Heart left ventricle (tissue), 13 donors: Measurements from ENCODE around the gene CHMP2A.
"Not testable (repeated sequence)": the region's sequence is repeated elsewhere in the genome, so short reads cannot be mapped to it uniquely, and the experiment has no call there.

Source experiments
- CTCF ChIP-seq, 12 donors: fragments of 200-600 bp; sonication (generic) in 4 of 12; IDR thresholded peaks; one replicate each; pipeline versions ENCODE4 v1.5.0 to v1.8.0; 2018 to 2022; ENCODE audit warnings: antibody characterized with exemption in 12 of 12, mild to moderate bottlenecking in 5 of 12
- POLR2A ChIP-seq, 2 donors: fragments of 450-650 bp; IDR thresholded peaks; one replicate each; pipeline ENCODE4 v1.6.1; 2017; ENCODE audit warnings: antibody characterized with exemption in 2 of 2, mild to moderate bottlenecking in 2 of 2, moderate library complexity in 2 of 2
- donor health status: ischemic (EF 13 %, LVEDD 7.1; RV severe dilation, severe dysfunction).
- donor health status: DM: no; HTN: yes; CAD: no.
- donor health status: DM: no; HTN: no; CAD: no.
- donor health status: ischemic (EF 25% LVEDD 6.9; RV normal size, moderate dysfunction).
- donor health status: ischemic (EF 25% LVEDD 5.7; RV mildly dilated, moderate dysfunction).
- donor health status: ischemic (EF 35%, LVEDD 5.7; RV mildly dilated, moderate dysfunction).
- donor health status: nonischemic (EF 11% LVEDD 7.7; RV severe dilation, severe dysfunction).
- donor health status: DM: yes; HTN: yes; CAD: no.
- donor health status: PGD.
- donor health status: ischemic (EF 29% LVEDD 5.4; RV normal size, mild dysfunction).
- donor health status: nonischemic (EF 23%, LVEDD 6.1; RV moderate dilation, normal function).

GRCh38 chr19:58577581-58577980, 22.7 kb upstream of the CHMP2A start:
- TF ChIP-seq CTCF, POLR2A (IDR thresholded peaks at IDR 0.05): not testable (repeated sequence)
